ENCODE data around the gene SELENOO. TPM values are rescaled to one million over a fixed set of nuclear protein-coding genes. Genes with fewer than 3 reads are reported as not detected.

Gene SELENOO
- total RNA-seq, 1 experiment from 2014 or later = 27.0 TPM

GRCh38 chr22:50183141-50183971, 17.5 kb upstream of the SELENOO start (continued):
- TF ChIP-seq ARID4B (CRISPR knock-in tag; IDR thresholded peaks at IDR 0.05; ENCODE audit: borderline replicate concordance) (no peak), GTF2I (CRISPR knock-in tag; conservative IDR thresholded peaks at IDR 0.05) (no peak)

GRCh38 chr22:50184004-50184901, 16.6 kb upstream of the SELENOO start:
- Mint-ChIP-seq H3K4me1 (peaks cover 7% of the 10 kb centered on the region), H3K27me3 (ENCODE audit: low read depth) (no peaks in the 10 kb centered on the region; the same call in 1 of the 2 replicates), H3K36me3 (no peaks in the 10 kb centered on the region), H3K9me3 (no peaks in the 10 kb centered on the region), H3K4me3 (peak overlapping the region; percentile 78), H3K27ac (no peak overlapping the region)
- DNase-seq (ENCODE audit: low spot score) (peak; percentile 50), ATAC-seq (peak; percentile 23)
- TF ChIP-seq E2F1 (CRISPR knock-in tag; IDR thresholded peaks at IDR 0.05) (no peak), NR2C2 (CRISPR knock-in tag; IDR thresholded peaks at IDR 0.05) (no peak), FOXP4 (CRISPR knock-in tag; IDR thresholded peaks at IDR 0.05) (0 out of 2 replicates have a peak, but pooled peaks have one; percentile 25), ZBTB43 (CRISPR knock-in tag; IDR thresholded peaks at IDR 0.05) (no peak)
- ChIA-PET CTCF (interaction anchor here (0.8 to 1.6 kb wide), 8 partner anchors 10 to 417 kb away, joined by 3 to 5 read pairs (median 4); no protein-coding TSS in a partner anchor), POLR2A (no interaction called here)

GRCh38 chr22:50184902-50185374, 15.9 kb upstream of the SELENOO start:
- POLR2A ChIA-PET = no interaction called here
- CTCF ChIA-PET = interaction anchor here (0.8 to 1.6 kb wide), 8 partner anchors 11 to 418 kb away, joined by 3 to 5 read pairs (median 4); no protein-coding TSS in a partner anchor

More at GRCh38 chr22:50184902-50185374, 15.9 kb upstream of the SELENOO start:
- Mint-ChIP-seq H3K27ac (no peak overlapping the region), H3K4me3 (peak overlapping the region; percentile 81), H3K9me3 (no peaks in the 10 kb centered on the region), H3K36me3 (no peaks in the 10 kb centered on the region), H3K27me3 (ENCODE audit: low read depth) (no peaks in the 10 kb centered on the region; the same call in 1 of the 2 replicates), H3K4me1 (peaks cover 14% of the 10 kb centered on the region)
- peak; percentile 5 for ATAC-seq
- DNase-seq (ENCODE audit: low spot score) = no peak
- TF ChIP-seq FOXP4 (CRISPR knock-in tag; IDR thresholded peaks at IDR 0.05) (0 out of 2 replicates have a peak, but pooled peaks have one; percentile 0), E2F1 (CRISPR knock-in tag; IDR thresholded peaks at IDR 0.05) (no peak)

Measured in WTC11 (cell line).